Measurements from ENCODE around the gene NCS1. TPM values are rescaled to one million over a fixed set of nuclear protein-coding genes. Genes with fewer than 3 reads are reported as not detected.

The NCS1 gene
- polyA plus RNA-seq, 4 donors, result 0.54 to 9.2 (median 3.0) TPM

DNA sequence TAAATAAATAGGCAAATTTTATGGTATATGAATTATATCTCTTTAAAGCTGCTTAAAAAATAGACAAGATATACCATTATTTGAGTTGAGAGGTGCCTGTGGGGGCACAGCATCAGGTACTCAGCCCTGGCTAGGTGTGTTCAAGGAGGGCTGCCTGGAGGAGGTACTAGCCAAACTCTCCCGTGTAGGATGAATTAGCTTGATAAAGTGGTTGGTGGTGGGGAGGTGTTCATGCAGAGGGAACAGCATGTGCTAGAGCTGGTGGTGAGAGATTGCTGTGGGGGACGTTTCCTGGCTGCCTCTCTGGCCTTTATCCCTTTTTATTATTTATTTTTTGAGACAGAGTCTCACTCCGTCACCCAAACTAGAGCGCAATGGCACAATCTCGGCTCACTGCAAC lies 23.2 kb upstream of the NCS1 start:
- FAIRE-seq (no peak), DNase-seq (no peak)
- no peaks in the 10 kb centered on the region for H3K9me3 ChIP-seq (ENCODE audit: control insufficient read depth in 2 of 2, insufficient read depth in 1 of 2, low read depth in 1 of 2, low read length in 1 of 2)
- no peak overlapping the region for H3K27ac ChIP-seq (ENCODE audit: low read depth in 1 of 3, low read length in 2 of 3)
- no peaks in the 10 kb centered on the region for H3K36me3 ChIP-seq (ENCODE audit: control insufficient read depth in 3 of 3, insufficient read depth in 2 of 3, low read depth in 1 of 3, low read length in 3 of 3)
- WGBS, 3 donors, result 79 to 85% (median 81%) methylated on average over 5 of the region's 5 CpGs
- no peak overlapping the region for H3K4me3 ChIP-seq (ENCODE audit: low read depth in 1 of 3, low read length in 3 of 3)
- peaks cover 0 to 2% (median 0%) of the 10 kb centered on the region in 3 donors for H3K27me3 ChIP-seq (ENCODE audit: control insufficient read depth in 3 of 3, insufficient read depth in 3 of 3, low read length in 3 of 3)
- peaks cover 0 to 2% (median 0%) of the 10 kb centered on the region in 3 donors for H3K4me1 ChIP-seq (ENCODE audit: control insufficient read depth in 3 of 3, insufficient read depth in 2 of 3, low read depth in 1 of 3, low read length in 2 of 3)

DNA sequence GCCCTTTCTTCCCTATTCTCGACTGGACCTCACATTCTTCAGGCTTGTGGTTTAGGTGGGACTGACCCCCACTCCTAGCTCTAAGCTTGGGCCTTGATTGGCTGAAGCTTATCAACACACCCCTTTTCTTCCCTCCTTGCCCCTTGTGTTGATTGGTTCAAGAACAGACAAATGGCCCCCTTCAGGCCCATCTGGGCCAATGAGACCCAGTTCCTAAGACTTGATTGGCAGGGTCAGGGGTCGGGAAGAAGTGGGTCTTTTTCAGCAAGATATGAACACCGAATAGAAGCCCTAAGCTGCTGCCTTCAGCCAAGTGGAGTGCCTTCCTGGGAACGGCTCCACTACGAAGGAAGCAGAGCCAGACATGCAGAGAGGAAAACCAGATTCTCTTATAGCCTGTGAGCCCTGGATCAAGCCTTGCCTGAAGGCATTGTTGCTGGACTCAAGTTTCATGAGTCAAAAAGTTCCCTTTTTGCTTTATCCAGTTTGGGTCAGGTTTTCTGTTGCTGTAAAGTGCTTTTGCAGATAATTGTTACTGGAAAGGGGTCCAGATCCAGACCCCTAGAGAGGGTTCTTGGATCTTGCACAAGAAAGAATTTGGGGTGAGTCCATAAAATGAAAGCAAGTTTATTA lies 22.4 kb upstream of the NCS1 start:
- Histone ChIP-seq H3K9me3 (ENCODE audit: control insufficient read depth in 2 of 2, insufficient read depth in 1 of 2, low read depth in 1 of 2, low read length in 1 of 2) (no peaks in the 10 kb centered on the region), H3K4me3 (ENCODE audit: low read depth in 1 of 3, low read length in 3 of 3) (no peak overlapping the region), H3K27ac (ENCODE audit: low read depth in 1 of 3, low read length in 2 of 3) (no peak overlapping the region), H3K27me3 (ENCODE audit: control insufficient read depth in 3 of 3, insufficient read depth in 3 of 3, low read length in 3 of 3) (no peaks in the 10 kb centered on the region), H3K4me1 (ENCODE audit: control insufficient read depth in 3 of 3, insufficient read depth in 2 of 3, low read depth in 1 of 3, low read length in 2 of 3) (no peaks in the 10 kb centered on the region), H3K36me3 (ENCODE audit: control insufficient read depth in 3 of 3, insufficient read depth in 2 of 3, low read depth in 1 of 3, low read length in 3 of 3) (no peaks in the 10 kb centered on the region)
- DNase-seq (no peak), FAIRE-seq (no peak)
- WGBS, 3 donors, result 79 to 87% (median 85%) methylated on average over 5 of the region's 5 CpGs

DNA sequence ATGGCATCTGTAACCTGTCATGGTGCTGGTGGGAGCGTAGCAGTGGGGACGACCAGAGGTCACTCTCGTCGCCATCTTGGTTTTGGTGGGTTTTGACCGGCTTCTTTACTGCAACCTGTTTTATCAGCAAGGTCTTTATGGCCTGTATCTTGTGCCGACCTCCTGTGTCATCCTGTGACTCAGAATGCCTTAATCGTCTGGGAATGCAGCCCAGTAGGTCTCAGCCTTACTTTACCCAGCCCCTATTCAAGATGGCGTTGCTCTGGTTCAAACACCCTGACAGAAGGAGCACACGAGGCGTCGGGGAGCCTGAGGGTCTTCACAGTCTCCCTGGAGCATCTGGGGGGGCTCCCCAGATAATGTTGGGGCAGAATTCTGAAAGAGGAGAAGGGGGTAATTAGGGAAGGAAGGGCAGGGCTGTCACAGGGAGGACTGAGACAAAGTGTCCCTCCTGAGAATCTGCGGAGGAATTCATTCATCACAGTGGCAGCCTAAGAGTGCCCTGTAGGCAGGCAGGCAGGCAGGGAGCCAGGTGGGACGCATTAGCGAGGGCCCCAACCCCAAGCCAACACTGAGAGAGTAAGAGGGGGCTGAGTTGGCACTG lies 21.3 kb upstream of the NCS1 start:
- Histone ChIP-seq H3K9me3 (ENCODE audit: control insufficient read depth in 2 of 2, insufficient read depth in 1 of 2, low read depth in 1 of 2, low read length in 1 of 2) (no peaks in the 10 kb centered on the region), H3K4me1 (ENCODE audit: control insufficient read depth in 3 of 3, insufficient read depth in 2 of 3, low read depth in 1 of 3, low read length in 2 of 3) (no peaks in the 10 kb centered on the region), H3K27ac (ENCODE audit: low read depth in 1 of 3, low read length in 2 of 3) (no peak overlapping the region), H3K36me3 (ENCODE audit: control insufficient read depth in 3 of 3, insufficient read depth in 2 of 3, low read depth in 1 of 3, low read length in 3 of 3) (no peaks in the 10 kb centered on the region), H3K27me3 (ENCODE audit: control insufficient read depth in 3 of 3, insufficient read depth in 3 of 3, low read length in 3 of 3) (no peaks in the 10 kb centered on the region), H3K4me3 (ENCODE audit: low read depth in 1 of 3, low read length in 3 of 3) (no peak overlapping the region)
- FAIRE-seq, result no peak
- no peak for DNase-seq
- WGBS, 3 donors, result 72 to 79% (median 76%) methylated on average over 14 of the region's 14 CpGs

DNA sequence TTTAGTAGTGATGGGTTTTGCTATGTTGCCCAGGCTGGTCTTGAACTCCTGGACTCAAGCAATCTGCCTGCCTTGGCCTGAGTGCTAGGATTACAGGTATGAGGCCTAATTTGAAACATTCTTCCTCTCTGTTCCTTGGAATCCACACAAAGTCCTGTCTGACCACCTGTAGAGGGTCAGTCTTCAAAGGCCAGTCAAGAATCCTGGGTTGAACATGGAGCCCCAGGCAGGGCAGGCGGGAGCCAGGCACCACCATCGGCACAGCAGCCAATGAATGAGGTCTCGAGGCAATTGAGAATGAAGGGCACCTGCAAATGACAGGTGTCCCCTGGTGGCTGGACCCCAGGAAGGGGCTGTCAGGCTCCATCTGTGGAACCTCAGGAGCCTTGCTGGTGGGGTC lies 17.4 kb upstream of the NCS1 start:
- no peaks in the 10 kb centered on the region for H3K36me3 ChIP-seq (ENCODE audit: control insufficient read depth in 3 of 3, insufficient read depth in 2 of 3, low read depth in 1 of 3, low read length in 3 of 3)
- 90 to 94% (median 91%) methylated on average over 3 of the region's 3 CpGs for WGBS, 3 donors

DNA sequence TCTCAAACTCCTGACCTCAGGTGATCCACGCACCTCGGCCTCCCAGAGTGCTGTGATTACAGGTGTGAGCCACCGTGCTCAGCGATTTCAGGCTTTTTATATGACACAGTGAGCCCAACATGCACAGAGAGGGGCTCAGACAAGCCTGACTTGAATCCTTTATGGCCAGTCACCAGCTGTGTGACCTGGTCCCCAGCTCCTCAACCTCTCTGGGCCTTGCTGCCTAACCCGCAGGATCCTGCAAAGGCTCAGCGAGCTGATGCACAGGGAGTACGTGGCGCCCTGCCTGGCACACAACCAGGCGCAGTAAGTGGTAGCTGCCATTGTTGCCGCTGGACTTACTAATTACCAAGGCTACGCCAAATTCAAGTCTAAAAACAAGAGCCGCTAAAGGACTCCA lies 16.6 kb upstream of the NCS1 start:
- no peaks in the 10 kb centered on the region for H3K36me3 ChIP-seq (ENCODE audit: control insufficient read depth in 3 of 3, insufficient read depth in 2 of 3, low read depth in 1 of 3, low read length in 3 of 3)
- no peak for FAIRE-seq
- H3K4me1 ChIP-seq (ENCODE audit: control insufficient read depth in 3 of 3, insufficient read depth in 2 of 3, low read depth in 1 of 3, low read length in 2 of 3), result peaks cover 0 to 4% (median 0%) of the 10 kb centered on the region in 3 donors
- no peak for DNase-seq
- no peak overlapping the region for H3K4me3 ChIP-seq (ENCODE audit: low read depth in 1 of 3, low read length in 3 of 3)
- H3K27me3 ChIP-seq (ENCODE audit: control insufficient read depth in 3 of 3, insufficient read depth in 3 of 3, low read length in 3 of 3), result no peaks in the 10 kb centered on the region
- no peaks in the 10 kb centered on the region for H3K9me3 ChIP-seq (ENCODE audit: control insufficient read depth in 2 of 2, insufficient read depth in 1 of 2, low read depth in 1 of 2, low read length in 1 of 2)
- H3K27ac ChIP-seq (ENCODE audit: low read depth in 1 of 3, low read length in 2 of 3), result no peak overlapping the region
- 88 to 95% (median 95%) methylated on average over 12 of the region's 12 CpGs for WGBS, 3 donors

More for the DNA sequence above, 17.4 kb upstream of the NCS1 start:
- no peak for DNase-seq
- Histone ChIP-seq H3K9me3 (ENCODE audit: control insufficient read depth in 2 of 2, insufficient read depth in 1 of 2, low read depth in 1 of 2, low read length in 1 of 2) (no peaks in the 10 kb centered on the region), H3K27me3 (ENCODE audit: control insufficient read depth in 3 of 3, insufficient read depth in 3 of 3, low read length in 3 of 3) (no peaks in the 10 kb centered on the region), H3K4me3 (ENCODE audit: low read depth in 1 of 3, low read length in 3 of 3) (no peak overlapping the region), H3K4me1 (ENCODE audit: control insufficient read depth in 3 of 3, insufficient read depth in 2 of 3, low read depth in 1 of 3, low read length in 2 of 3) (peaks cover 0 to 4% (median 0%) of the 10 kb centered on the region in 3 donors), H3K27ac (ENCODE audit: low read depth in 1 of 3, low read length in 2 of 3) (no peak overlapping the region)
- no peak for FAIRE-seq

DNA sequence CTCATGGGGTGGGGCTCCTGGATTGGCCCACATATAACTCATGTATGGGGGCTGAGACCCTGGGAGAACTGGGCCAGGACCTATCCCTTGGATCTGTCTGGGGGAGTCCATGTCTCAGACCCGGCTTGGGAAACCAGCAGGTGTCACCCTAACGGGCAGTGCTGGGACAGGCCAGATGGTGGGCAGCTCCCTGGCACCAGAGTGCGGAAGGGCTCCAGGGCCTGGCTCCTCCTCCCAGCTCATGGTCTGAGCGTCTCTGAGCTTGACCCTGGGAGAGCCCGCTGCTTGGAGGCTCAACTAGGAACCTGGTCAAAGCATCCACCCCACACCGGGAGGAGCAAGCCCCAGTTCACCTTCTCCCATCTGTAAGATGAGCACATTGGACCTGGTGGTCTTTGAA lies 15.5 kb upstream of the NCS1 start:
- DNase-seq, result peak in 1 of 2 donors; percentile 11
- no peak overlapping the region for H3K27ac ChIP-seq (ENCODE audit: low read depth in 1 of 3, low read length in 2 of 3)
- no peak overlapping the region for H3K4me3 ChIP-seq (ENCODE audit: low read depth in 1 of 3, low read length in 3 of 3)
- H3K9me3 ChIP-seq (ENCODE audit: control insufficient read depth in 2 of 2, insufficient read depth in 1 of 2, low read depth in 1 of 2, low read length in 1 of 2), result no peaks in the 10 kb centered on the region
- WGBS, 3 donors, result 56 to 60% (median 58%) methylated on average over 6 of the region's 6 CpGs
- H3K4me1 ChIP-seq (ENCODE audit: control insufficient read depth in 3 of 3, insufficient read depth in 2 of 3, low read depth in 1 of 3, low read length in 2 of 3), result peaks cover 0 to 4% (median 0%) of the 10 kb centered on the region in 3 donors
- no peaks in the 10 kb centered on the region for H3K27me3 ChIP-seq (ENCODE audit: control insufficient read depth in 3 of 3, insufficient read depth in 3 of 3, low read length in 3 of 3)
- no peak for FAIRE-seq
- H3K36me3 ChIP-seq (ENCODE audit: control insufficient read depth in 3 of 3, insufficient read depth in 2 of 3, low read depth in 1 of 3, low read length in 3 of 3), result no peaks in the 10 kb centered on the region

DNA sequence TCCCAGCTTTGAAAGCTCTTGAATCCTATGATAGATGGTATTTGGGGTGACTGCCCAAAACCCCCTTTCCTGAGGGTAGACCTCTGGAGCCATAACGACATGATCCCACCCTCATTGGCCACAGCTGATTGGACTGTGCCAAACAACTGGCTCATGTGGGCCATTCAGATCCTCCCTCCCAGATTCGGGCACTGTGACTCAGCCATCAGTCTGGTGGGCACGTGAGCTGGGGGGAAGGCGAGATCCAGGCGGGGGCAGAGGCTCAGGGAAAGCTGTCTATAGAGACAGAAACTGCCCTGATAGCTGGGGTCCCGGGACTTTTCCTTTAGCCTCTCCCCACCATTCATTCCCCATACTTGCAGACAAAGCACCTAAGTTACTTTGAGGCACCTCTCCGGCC lies 15.1 kb upstream of the NCS1 start:
- Histone ChIP-seq H3K27me3 (ENCODE audit: control insufficient read depth in 3 of 3, insufficient read depth in 3 of 3, low read length in 3 of 3) (no peaks in the 10 kb centered on the region), H3K36me3 (ENCODE audit: control insufficient read depth in 3 of 3, insufficient read depth in 2 of 3, low read depth in 1 of 3, low read length in 3 of 3) (no peaks in the 10 kb centered on the region), H3K27ac (ENCODE audit: low read depth in 1 of 3, low read length in 2 of 3) (no peak overlapping the region), H3K9me3 (ENCODE audit: control insufficient read depth in 2 of 2, insufficient read depth in 1 of 2, low read depth in 1 of 2, low read length in 1 of 2) (no peaks in the 10 kb centered on the region), H3K4me1 (ENCODE audit: control insufficient read depth in 3 of 3, insufficient read depth in 2 of 3, low read depth in 1 of 3, low read length in 2 of 3) (peaks cover 0 to 4% (median 0%) of the 10 kb centered on the region in 3 donors), H3K4me3 (ENCODE audit: low read depth in 1 of 3, low read length in 3 of 3) (no peak overlapping the region)
- FAIRE-seq (no peak), DNase-seq (no peak)
- 72 to 78% (median 75%) methylated on average over 6 to 7 of the region's 7 CpGs for WGBS, 3 donors

DNA sequence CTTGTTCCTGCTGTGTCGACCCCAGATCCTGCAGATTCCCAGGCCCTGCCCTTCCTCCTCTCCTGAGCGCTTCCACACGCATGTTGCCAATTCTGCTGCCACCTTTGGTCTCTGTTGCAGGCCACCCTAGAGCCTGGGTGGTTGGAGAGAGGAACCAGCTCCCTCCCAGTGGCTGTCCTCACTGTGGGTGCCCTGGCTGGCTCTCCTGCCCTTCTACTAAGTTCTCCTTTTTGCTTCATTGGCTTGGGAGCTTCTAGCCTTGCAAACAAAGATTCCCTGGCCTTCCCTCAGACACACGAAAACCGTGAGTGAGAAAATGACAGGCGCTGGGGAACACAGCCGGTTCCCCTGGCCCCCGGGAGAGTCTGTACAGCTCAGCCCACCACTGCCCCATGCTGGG lies 14.2 kb upstream of the NCS1 start:
- Histone ChIP-seq H3K9me3 (ENCODE audit: control insufficient read depth in 2 of 2, insufficient read depth in 1 of 2, low read depth in 1 of 2, low read length in 1 of 2) (no peaks in the 10 kb centered on the region), H3K27me3 (ENCODE audit: control insufficient read depth in 3 of 3, insufficient read depth in 3 of 3, low read length in 3 of 3) (no peaks in the 10 kb centered on the region), H3K4me3 (ENCODE audit: low read depth in 1 of 3, low read length in 3 of 3) (no peak overlapping the region), H3K4me1 (ENCODE audit: control insufficient read depth in 3 of 3, insufficient read depth in 2 of 3, low read depth in 1 of 3, low read length in 2 of 3) (peaks cover 0 to 4% (median 0%) of the 10 kb centered on the region in 3 donors), H3K27ac (ENCODE audit: low read depth in 1 of 3, low read length in 2 of 3) (no peak overlapping the region), H3K36me3 (ENCODE audit: control insufficient read depth in 3 of 3, insufficient read depth in 2 of 3, low read depth in 1 of 3, low read length in 3 of 3) (no peaks in the 10 kb centered on the region)
- DNase-seq, result no peak
- 85 to 93% (median 92%) methylated on average over 7 to 8 of the region's 8 CpGs for WGBS, 3 donors
- FAIRE-seq, result no peak

DNA sequence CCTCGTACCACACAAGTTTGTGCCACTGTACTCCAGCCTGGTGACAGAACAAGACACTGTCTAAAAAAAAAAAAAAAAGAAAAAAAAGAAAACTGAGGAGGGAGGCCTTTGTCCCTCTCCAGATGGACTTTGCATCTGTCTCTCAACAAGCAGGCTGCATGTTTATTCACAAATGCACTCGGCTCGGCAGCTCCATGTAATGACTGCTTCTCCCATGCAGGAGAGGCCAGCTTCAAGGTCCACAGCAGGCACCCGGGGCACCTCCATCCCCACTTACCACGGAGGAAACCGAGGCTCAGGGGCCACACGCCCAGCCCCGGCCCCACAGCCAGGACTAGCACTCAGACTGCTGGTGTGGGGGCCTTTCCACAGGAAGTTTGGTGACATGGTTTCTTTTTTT lies 13.1 kb upstream of the NCS1 start:
- FAIRE-seq (no peak), DNase-seq (peak in 1 of 2 donors; percentile 80)
- Histone ChIP-seq H3K9me3 (ENCODE audit: control insufficient read depth in 2 of 2, insufficient read depth in 1 of 2, low read depth in 1 of 2, low read length in 1 of 2) (no peaks in the 10 kb centered on the region), H3K4me1 (ENCODE audit: control insufficient read depth in 3 of 3, insufficient read depth in 2 of 3, low read depth in 1 of 3, low read length in 2 of 3) (peaks cover 0 to 4% (median 0%) of the 10 kb centered on the region in 3 donors), H3K27me3 (ENCODE audit: control insufficient read depth in 3 of 3, insufficient read depth in 3 of 3, low read length in 3 of 3) (no peaks in the 10 kb centered on the region), H3K27ac (ENCODE audit: low read depth in 1 of 3, low read length in 2 of 3) (no peak overlapping the region), H3K4me3 (ENCODE audit: low read depth in 1 of 3, low read length in 3 of 3) (no peak overlapping the region), H3K36me3 (ENCODE audit: control insufficient read depth in 3 of 3, insufficient read depth in 2 of 3, low read depth in 1 of 3, low read length in 3 of 3) (no peaks in the 10 kb centered on the region)
- WGBS, 3 donors, result 7 to 41% (median 38%) methylated on average over 8 of the region's 8 CpGs
